Esophagus squamous epithelium (tissue), 4 donors: ENCODE measurements around the gene CZIB.

ENCODE experiments used
- CTCF ChIP-seq, 6 experiments: fragments of 450-650 bp in 4 of 6; fragments of 200-600 bp in 2 of 6; sonication (generic) in 2 of 6; IDR thresholded peaks; one replicate each; pipeline ENCODE4 v1.5.1; 2016 to 2019; ENCODE audit warnings: antibody characterized with exemption in 6 of 6, mild to moderate bottlenecking in 4 of 6, moderate library complexity in 4 of 6
- POLR2A ChIP-seq, 4 donors: fragments of 450-650 bp; IDR thresholded peaks; one replicate each; pipeline ENCODE4 v1.6.1; 2017; ENCODE audit warnings: antibody characterized with exemption in 4 of 4, mild to moderate bottlenecking in 4 of 4, moderate library complexity in 3 of 4

- TF ChIP-seq CTCF (IDR thresholded peaks at IDR 0.05) (no peak), POLR2A (IDR thresholded peaks at IDR 0.05) (no peak)
Observed at GRCh38 chr1:53255031-53255430, 34.6 kb upstream of the CZIB start.
